ENCODE data around the gene ITPRIPL2.

Gene ITPRIPL2

GRCh38 chr16:19169082-19169639 is 55.4 kb downstream of the ITPRIPL2 start:
- no peak for DNase-seq (ENCODE audit: insufficient read length, low spot score)
- FAIRE-seq, result no peak
- TF ChIP-seq POLR2AphosphoS5 (IDR thresholded peaks at IDR 0.05; ENCODE audit: low read depth, low read length), result no peak
- TF ChIP-seq POLR2A (IDR thresholded peaks at IDR 0.05; ENCODE audit: low read depth, low read length), result no peak
- TF ChIP-seq TAF1 (IDR thresholded peaks at IDR 0.05; ENCODE audit: low read depth, low read length), result no peak
- no peak for TF ChIP-seq PAX5 (IDR thresholded peaks at IDR 0.05; ENCODE audit: insufficient read depth, low read length, severe bottlenecking)

GRCh38 chr16:19170043-19170655 is 56.4 kb downstream of the ITPRIPL2 start:
- TF ChIP-seq POLR2A (IDR thresholded peaks at IDR 0.05; ENCODE audit: low read depth, low read length) (no peak), PAX5 (IDR thresholded peaks at IDR 0.05; ENCODE audit: insufficient read depth, low read length, severe bottlenecking) (no peak), POLR2AphosphoS5 (IDR thresholded peaks at IDR 0.05; ENCODE audit: low read depth, low read length) (no peak), TAF1 (IDR thresholded peaks at IDR 0.05; ENCODE audit: low read depth, low read length) (no peak), POU2F2 (IDR thresholded peaks at IDR 0.05; ENCODE audit: low read depth, low read length) (no peak), SPI1 (IDR thresholded peaks at IDR 0.05; ENCODE audit: low read depth, low read length) (no peak)
- FAIRE-seq, result no peak

More at GRCh38 chr16:19170043-19170655, 56.4 kb downstream of the ITPRIPL2 start:
- DNase-seq (ENCODE audit: insufficient read length, low spot score), result no peak

Data from GM12891 (cell line).